NCI-H146 treated with DMSO at 0.1 percent for 48 hours (cell line): ENCODE data around the gene CELA3A.

Experiments used
- DNase-seq: peaks from one replicate; lab custom pipeline; 2025; ENCODE audit not compliant: unreplicated experiment; lab: John Stamatoyannopoulos, UW

CELA3A gene

DNA sequence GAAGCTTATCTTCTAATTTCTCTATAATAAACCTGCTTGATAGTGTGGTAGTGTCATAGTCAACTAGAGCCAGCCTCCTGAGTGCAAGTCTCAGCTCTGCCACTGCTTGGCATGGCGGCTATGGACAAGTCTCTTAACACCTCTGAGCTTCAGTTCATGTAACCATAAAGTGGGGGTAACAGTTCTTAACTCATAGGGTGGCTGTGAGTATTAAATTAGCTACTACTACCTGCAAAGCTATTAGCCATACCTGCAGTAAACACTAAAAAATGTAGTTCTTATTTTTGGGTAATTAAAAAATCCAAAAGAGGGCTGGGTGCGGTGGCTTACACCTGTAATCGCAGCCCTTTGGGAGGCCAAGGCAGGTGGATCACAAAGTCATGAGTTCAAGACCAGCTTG is 48.9 kb downstream of the CELA3A start:
- no peak for DNase-seq

DNA sequence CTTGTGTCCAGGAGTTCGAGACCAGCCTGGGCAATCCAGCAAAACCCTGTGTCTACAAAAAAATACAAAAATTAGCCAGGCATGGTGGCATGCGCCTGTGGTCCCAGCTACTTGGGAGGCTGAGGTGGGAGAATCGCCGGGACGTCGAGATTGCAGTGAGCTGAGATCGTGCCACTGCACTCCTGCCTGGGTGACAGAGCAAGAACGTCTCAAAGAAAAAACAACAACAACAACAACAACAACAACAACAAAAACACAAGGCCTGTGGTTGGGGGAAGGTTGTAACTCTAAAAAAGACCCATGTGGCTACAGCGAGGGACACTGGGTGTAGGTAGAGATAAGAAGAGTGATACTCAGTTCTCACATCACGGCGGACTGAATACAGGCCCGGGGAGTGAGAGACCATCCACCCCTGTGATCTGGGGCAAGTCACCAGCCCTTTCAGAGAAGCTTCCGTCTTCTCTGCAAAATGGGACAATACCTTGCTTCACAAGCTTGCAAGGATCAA is 50.2 kb downstream of the CELA3A start:
- DNase-seq = no peak

DNA sequence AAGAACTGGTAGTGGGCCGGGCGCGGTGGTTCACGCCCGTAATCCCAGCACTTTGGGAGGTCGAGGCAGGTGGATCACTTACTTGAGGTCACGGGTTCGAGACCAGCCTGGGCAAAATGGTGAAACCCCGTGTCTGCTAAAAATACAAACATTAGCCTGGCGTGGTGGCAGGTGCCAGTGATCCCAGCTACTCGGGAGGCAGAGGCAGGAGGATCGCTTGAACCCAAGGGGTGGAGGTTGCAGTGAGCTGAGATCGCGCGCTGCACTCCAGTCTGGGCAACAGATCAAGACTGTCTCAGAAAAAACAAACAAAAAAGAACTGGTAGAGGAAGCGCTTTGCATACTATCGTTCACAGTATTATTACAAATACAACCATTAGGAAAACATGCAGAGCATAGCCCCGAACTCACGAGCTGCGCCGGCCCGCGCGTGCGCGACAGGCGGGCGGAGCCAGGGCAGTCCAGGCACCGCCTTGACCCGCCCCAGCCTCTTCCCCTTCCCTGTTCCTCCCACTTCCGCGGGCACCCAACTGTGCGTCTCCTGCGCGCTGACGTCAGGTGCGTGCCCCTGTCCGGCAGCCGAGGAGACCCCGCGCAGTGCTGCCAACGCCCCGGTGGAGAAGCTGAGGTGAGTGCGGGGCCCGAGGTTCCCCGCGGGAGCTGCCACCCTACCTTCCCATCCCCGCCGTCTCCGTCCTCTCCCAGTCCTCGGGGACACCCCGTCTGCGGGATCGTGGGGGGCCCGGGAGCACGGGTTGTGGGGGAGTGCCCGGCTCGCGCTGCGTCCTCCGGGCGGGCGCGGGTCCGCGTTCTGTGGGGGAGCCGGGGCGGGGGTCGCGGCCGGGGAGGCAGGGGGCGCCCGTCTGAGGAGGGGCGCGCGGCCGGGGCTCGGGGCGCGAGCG is 50.9 kb downstream of the CELA3A start, which contains the start of gene CDC42:
Gene CDC42, plus strand, starts transcription at position 595 of the 902 bp plus-strand sequence. CDS start 25,770 bp downstream, outside the sequence.
- peak; percentile 85 for DNase-seq

DNA sequence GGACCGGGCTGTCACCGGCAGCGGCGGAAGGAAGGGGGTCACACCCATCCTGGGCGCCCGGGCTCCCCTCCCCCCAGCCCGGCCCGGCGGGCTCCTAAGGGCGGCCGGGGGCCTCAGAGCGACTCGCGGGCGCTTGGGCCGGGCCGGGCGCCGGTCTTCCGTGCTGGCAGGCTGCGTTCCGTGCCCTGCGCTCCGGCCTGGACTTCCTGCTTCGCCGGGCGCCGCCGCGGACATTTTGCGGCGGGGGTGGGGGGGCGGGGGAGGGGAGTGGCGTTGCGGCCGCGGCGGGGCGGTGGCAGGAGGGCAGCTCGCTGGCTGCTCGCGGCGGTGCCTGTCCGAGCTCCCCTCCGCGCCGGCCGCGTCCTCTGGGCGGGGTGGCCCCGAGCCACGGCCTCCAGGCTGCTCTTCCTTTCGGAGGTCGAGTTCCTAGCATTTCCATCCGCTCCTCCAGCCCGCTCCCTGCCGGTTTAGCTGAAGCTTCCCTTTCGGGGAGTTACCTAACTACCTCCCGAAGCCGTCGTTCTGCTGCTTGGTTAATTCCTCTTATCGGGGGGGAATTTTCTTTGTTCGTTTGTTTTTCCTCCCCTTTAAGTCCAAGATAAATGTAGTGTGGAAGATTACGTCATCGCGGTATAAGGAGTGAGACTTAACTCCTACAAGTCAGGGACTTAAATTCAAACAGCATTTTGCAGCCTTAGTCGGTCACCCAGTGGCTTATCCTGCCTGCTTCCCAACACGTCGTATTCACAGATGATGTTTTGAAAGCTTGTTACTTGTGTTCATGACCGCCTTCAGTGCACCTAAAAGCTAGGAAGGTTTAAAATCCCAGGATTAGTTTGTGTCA is 51.8 kb downstream of the CELA3A start:
- peak; percentile 26 for DNase-seq

DNA sequence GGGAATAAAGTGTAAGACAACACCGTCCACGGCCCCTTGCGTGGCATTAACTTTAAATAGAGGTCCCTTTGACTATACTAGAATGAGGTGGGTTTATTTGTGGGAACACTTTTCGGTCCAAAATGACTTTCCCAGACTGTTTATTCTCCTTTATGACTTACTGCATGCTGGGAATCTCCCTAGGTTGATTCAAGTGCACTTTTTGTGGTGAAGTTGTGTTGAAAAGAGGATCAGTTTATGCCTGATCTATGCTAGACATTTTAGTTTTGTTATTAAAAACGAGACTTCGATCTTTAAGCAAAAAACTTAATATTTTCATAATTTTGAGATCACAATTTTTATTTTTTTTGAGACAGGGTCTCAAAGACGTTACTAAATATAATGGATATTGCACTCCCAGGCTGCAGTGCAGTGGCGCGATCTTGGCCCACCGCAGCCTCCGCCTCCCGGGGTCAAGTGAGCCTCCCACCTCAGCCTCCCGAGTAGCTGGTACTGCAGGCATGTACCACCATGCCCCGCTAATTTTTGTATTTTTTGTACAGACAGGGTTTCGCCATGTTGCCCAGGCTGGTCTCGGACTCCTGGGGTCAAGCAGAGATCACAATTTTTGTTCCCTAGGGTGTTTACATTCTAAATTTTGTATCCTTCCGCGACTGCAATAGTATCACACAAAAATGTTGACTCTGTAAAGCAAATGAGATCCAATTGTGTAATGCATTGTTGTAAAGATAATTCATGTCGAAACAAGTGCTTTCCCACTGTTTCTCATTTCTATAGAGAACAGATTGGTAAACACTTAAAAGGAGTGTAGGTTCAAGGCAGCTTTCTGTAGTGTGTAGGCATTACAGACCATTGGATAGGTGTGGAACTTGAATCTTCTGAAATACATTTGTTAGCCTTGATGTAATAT is 52.7 kb downstream of the CELA3A start:
- DNase-seq = no peak

DNA sequence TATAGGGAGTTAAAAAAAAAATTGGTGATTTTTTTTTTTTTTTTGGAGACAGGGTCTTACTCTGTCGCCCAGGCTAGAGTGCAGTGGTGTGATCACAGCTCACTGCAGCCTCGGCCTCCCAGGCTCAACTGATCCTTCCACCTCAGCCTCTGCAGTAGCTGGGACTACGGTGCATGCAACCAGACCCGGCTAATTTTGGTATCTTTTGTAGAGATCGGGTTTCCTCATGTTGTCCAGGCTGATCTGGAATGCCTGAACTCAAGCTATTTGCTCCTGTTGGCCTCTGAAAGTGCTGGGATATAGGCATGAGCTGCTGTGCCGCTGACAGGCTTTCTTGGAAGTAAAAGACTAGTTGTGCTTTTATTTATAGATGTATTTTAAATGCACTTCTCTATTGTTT is 54.0 kb downstream of the CELA3A start:
- no peak for DNase-seq

DNA sequence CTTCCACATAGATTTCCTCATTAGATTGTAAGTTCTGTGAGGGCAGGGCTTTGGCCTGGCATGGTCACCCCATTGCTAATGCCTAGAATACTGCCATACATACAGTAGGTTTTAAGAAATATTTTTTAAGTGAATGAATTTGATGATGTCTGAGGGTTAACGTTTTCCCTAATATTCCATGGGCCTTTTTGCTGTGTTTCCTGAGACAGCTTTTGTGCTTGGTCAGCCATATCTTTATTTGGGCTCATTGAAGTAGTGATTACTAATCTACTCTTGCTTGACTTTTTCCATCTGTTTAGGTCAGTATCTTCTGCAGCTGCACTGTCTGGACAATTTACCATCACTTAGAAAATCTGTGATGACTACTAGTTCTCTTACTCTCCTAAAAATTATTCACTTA is 54.6 kb downstream of the CELA3A start:
- DNase-seq = no peak

DNA sequence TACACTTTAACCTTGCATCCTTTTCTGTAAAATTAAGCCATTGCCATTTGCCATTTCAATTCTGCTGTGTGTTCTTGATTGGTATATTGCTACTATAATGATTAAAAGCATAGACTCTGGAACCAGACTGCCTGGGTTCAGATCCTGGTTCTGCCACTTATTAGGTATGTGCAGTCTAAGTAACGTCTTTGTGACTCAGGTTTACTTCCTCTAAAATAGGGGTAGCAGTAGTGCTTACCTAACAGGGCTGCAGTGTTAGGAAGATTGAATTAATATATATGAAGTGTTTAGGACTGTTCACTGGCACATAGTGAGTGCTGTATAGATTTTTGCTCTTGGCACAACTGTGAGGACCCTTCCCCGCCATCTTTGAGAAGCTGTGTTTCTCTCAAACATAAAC is 55.5 kb downstream of the CELA3A start:
- DNase-seq = no peak

DNA sequence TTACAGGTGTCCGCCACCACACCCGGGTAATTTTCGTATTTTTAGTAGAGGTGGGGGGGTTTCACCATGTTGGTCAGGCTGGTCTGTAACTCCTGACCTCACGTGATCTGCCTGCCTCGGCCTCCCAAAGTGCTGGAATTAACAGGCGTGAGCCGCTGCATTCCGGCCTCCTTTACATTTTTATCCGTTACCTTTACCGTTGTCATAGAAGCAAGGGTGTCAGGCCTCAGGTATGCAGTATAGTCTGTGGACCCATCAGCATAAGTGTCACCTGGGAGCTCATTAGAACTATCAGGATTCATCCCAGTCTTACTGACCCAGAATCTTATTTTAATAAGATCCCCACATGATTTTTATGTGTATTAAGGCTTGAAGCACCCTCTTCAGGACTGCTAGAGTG is 56.4 kb downstream of the CELA3A start:
- DNase-seq = no peak
